ENCODE data around the gene ANKS1B.

The ANKS1B gene

GRCh38 chr12:99435095-99435791, 549.5 kb downstream of the ANKS1B start:
- DNase-seq, result no peak

- no peak for DNase-seq
These were observed 551.6 kb downstream of the ANKS1B start for GRCh38 chr12:99433155-99433554.

GRCh38 chr12:99431203-99431602, 553.5 kb downstream of the ANKS1B start:
- no peak for DNase-seq

GRCh38 chr12:99427104-99427503, 557.6 kb downstream of the ANKS1B start:
- no peak for DNase-seq

GRCh38 chr12:99418379-99418778, 566.4 kb downstream of the ANKS1B start:
- DNase-seq, result no peak

- DNase-seq, result no peak
These were observed 571.0 kb downstream of the ANKS1B start for GRCh38 chr12:99413751-99414150.

- no peak for DNase-seq
These were observed 591.0 kb downstream of the ANKS1B start for GRCh38 chr12:99393763-99394162.

GRCh38 chr12:99392091-99392850, 592.5 kb downstream of the ANKS1B start:
- no peak for DNase-seq

- DNase-seq, result no peak
These were observed 594.0 kb downstream of the ANKS1B start for GRCh38 chr12:99390707-99391106.

GRCh38 chr12:99389751-99390150, 595.0 kb downstream of the ANKS1B start:
- DNase-seq, result no peak

- no peak for DNase-seq
These were observed 596.0 kb downstream of the ANKS1B start for GRCh38 chr12:99388671-99389195.

GRCh38 chr12:99387661-99388060, 597.1 kb downstream of the ANKS1B start:
- DNase-seq, result no peak

- DNase-seq, result no peak
These were observed 597.8 kb downstream of the ANKS1B start for GRCh38 chr12:99386907-99387306.

- no peak for DNase-seq
These were observed 601.5 kb downstream of the ANKS1B start for GRCh38 chr12:99383258-99383657.

- no peak for DNase-seq
These were observed 602.7 kb downstream of the ANKS1B start for GRCh38 chr12:99381992-99382391.

GRCh38 chr12:99380701-99381100, 604.0 kb downstream of the ANKS1B start:
- no peak for DNase-seq

- no peak for DNase-seq
These were observed 610.7 kb downstream of the ANKS1B start for GRCh38 chr12:99374023-99374422.

- DNase-seq, result no peak
These were observed 612.3 kb downstream of the ANKS1B start for GRCh38 chr12:99372257-99372920.

- no peak for DNase-seq
These were observed 614.2 kb downstream of the ANKS1B start for GRCh38 chr12:99370421-99371138.

GRCh38 chr12:99367181-99367580, 617.6 kb downstream of the ANKS1B start:
- no peak for DNase-seq

- DNase-seq, result no peak
These were observed 632.5 kb downstream of the ANKS1B start for GRCh38 chr12:99352269-99352668.

- DNase-seq, result no peak
These were observed 640.8 kb downstream of the ANKS1B start for GRCh38 chr12:99343960-99344359.

GRCh38 chr12:99339663-99340062, 645.1 kb downstream of the ANKS1B start:
- DNase-seq, result no peak

Measured in right hindlimb (tissue), 1 donor.